Astrocyte (in vitro differentiated cells and primary cell): Measurements from ENCODE around the gene HIVEP2. TPM values are rescaled to one million over a fixed set of nuclear protein-coding genes. Genes with fewer than 3 reads are reported as not detected.

ENCODE experiments used
- DNase-seq: peaks from one replicate; pipeline ENCODE4 v3.0.0-alpha.2; 2010; ENCODE audit warnings: low read depth
- FAIRE-seq: peaks from 2 replicates; lab custom pipeline; 2011; peaks lifted over from hg19 to GRCh38; lab: Jason Lieb, UNC
- H2AFZ ChIP-seq: 2 replicates; pipeline ENCODE4 v1.6.0; 2012; ENCODE audit warnings: low read depth, low read length, inconsistent platforms
- H3K27ac ChIP-seq: 2 replicates; pipeline ENCODE4 v1.5.1; 2011; ENCODE audit warnings: low read depth, low read length, inconsistent platforms
- H3K27me3 ChIP-seq: 2 replicates; pipeline ENCODE4 v1.6.0; 2011; ENCODE audit warnings: low read length, inconsistent platforms; ENCODE audit not compliant: insufficient read depth
- H3K36me3 ChIP-seq: 2 replicates; pipeline ENCODE4 v1.5.1; 2011; ENCODE audit warnings: low read length, inconsistent platforms; ENCODE audit not compliant: insufficient read depth
- H3K4me1 ChIP-seq: 2 replicates; pipeline ENCODE4 v1.5.1; 2011; ENCODE audit warnings: low read length, inconsistent platforms; ENCODE audit not compliant: insufficient read depth
- H3K4me2 ChIP-seq: 2 replicates; pipeline ENCODE4 v1.6.0; 2012; ENCODE audit warnings: low read length, inconsistent platforms
- H3K4me3 ChIP-seq: 2 replicates; pipeline ENCODE4 v1.5.1; 2011; ENCODE audit warnings: low read depth, mild to moderate bottlenecking, low read length, inconsistent platforms; ENCODE audit not compliant: insufficient read depth
- H3K79me2 ChIP-seq: 2 replicates; pipeline ENCODE4 v1.6.0; 2012; ENCODE audit warnings: mild to moderate bottlenecking, low read length, inconsistent platforms; ENCODE audit not compliant: insufficient read depth
- H3K9ac ChIP-seq: 2 replicates; pipeline ENCODE4 v1.6.0; 2012; ENCODE audit warnings: mild to moderate bottlenecking, low read length, inconsistent platforms
- H3K9me3 ChIP-seq: 2 replicates; pipeline ENCODE4 v1.5.1; 2012; ENCODE audit warnings: low read depth, mild to moderate bottlenecking, low read length, inconsistent platforms; ENCODE audit not compliant: insufficient read depth
- H4K20me1 ChIP-seq: 2 replicates; pipeline ENCODE4 v1.6.0; 2012; ENCODE audit warnings: low read length, inconsistent platforms; ENCODE audit not compliant: insufficient read depth
- H3K27ac Mint-ChIP-seq: one replicate; pipeline ENCODE4 v1.8.0; 2021; ENCODE audit warnings: mild to moderate bottlenecking, mixed read lengths; ENCODE audit not compliant: unreplicated experiment
- H3K27me3 Mint-ChIP-seq: one replicate; pipeline ENCODE4 v1.8.0; 2021; ENCODE audit warnings: low read depth, mixed read lengths; ENCODE audit not compliant: unreplicated experiment
- H3K36me3 Mint-ChIP-seq: one replicate; pipeline ENCODE4 v1.8.0; 2021; ENCODE audit warnings: low read depth, mixed read lengths; ENCODE audit not compliant: unreplicated experiment
- H3K4me1 Mint-ChIP-seq: one replicate; pipeline ENCODE4 v1.8.0; 2021; ENCODE audit warnings: low read depth, mixed read lengths; ENCODE audit not compliant: unreplicated experiment
- H3K4me3 Mint-ChIP-seq: one replicate; pipeline ENCODE4 v1.8.0; 2021; ENCODE audit warnings: mild to moderate bottlenecking, moderate library complexity, mixed read lengths; ENCODE audit not compliant: unreplicated experiment
- H3K9me3 Mint-ChIP-seq: one replicate; pipeline ENCODE4 v1.8.0; 2021; ENCODE audit warnings: mild to moderate bottlenecking, mixed read lengths; ENCODE audit not compliant: unreplicated experiment
- EZH2 ChIP-seq: IDR thresholded peaks from 2 replicates; pipeline ENCODE4 v1.6.1; 2012; ENCODE audit warnings: mild to moderate bottlenecking, low read length, inconsistent platforms; ENCODE audit not compliant: insufficient read depth
- total RNA-seq: library from RNA; stranded (reverse); gene quantifications from 2 replicates; pipeline ENCODE4 v1.2.1, GENCODE V29; 2021
- TF ChIP-seq, protein P1 (sequence below): IDR thresholded peaks from 2 replicates; pipeline ENCODE4 v1.5.1; 2011; ENCODE audit warnings: low read depth, mild to moderate bottlenecking, inconsistent platforms, low read length, moderate library complexity; ENCODE audit not compliant: insufficient read depth

Gene HIVEP2
- total RNA-seq, 1 donor from 2014 or later: 21.2 TPM

DNA sequence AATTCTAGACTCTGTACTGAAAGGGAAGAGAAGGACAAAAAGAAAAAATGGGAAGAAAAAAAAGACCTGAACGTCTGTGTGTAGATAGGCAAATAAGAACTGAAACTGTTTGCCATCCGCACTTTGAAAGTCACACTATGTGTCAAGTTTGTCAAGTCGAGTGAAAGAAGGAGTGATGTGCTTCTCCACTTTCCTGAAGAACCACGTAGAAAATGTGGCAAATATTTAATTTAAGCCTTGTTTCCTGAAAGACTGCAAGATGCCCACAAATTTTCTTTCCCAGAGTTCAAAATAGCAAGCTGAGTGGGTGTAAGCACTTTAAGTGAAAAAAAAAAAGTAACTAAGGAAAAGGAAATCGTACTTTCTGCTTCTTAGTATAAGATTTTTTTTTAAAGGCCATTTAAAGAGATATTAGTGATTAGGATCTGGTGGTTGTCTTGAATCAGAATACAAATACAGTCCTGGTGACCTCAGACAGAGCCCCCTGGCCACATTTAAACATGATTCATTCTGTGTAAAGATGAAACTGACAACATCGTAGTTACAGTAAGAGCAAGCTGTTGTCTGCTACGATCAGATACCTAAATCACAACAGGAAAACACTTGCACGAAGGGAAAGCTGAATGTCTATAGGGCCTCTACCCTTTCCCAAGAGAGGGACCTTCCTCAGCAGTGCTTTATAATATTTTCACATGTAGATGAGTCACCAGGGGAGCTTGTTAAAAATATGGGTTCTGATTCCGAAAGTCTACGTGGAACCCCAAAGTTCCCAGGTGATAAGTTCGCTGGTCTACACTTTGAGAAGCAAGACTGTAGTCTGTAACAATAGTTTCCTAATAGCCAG lies 102.3 kb downstream of the HIVEP2 start:
- Histone ChIP-seq H3K9me3 (no peaks in the 10 kb centered on the region), H3K27me3 (no peaks in the 10 kb centered on the region), H3K4me3 (peak overlapping the region; percentile 30), H3K27ac (peak overlapping the region; percentile 82), H3K79me2 (peaks cover 40% of the 10 kb centered on the region), H3K9ac (peak overlapping the region; percentile 79), H4K20me1 (no peaks in the 10 kb centered on the region), H2AFZ (peak overlapping the region; percentile 12), H3K4me2 (peak overlapping the region; percentile 79), H3K4me1 (peaks cover 66% of the 10 kb centered on the region), H3K36me3 (no peaks in the 10 kb centered on the region)
- peak; percentile 82 for DNase-seq
- no peak overlapping the region for H3K4me3 Mint-ChIP-seq
- peak overlapping the region; percentile 50 for H3K27ac Mint-ChIP-seq
- FAIRE-seq: peak; percentile 89
- H3K4me1 Mint-ChIP-seq: peaks cover 75% of the 10 kb centered on the region
- no peak for TF ChIP-seq EZH2
- TF ChIP-seq, protein P1, sequence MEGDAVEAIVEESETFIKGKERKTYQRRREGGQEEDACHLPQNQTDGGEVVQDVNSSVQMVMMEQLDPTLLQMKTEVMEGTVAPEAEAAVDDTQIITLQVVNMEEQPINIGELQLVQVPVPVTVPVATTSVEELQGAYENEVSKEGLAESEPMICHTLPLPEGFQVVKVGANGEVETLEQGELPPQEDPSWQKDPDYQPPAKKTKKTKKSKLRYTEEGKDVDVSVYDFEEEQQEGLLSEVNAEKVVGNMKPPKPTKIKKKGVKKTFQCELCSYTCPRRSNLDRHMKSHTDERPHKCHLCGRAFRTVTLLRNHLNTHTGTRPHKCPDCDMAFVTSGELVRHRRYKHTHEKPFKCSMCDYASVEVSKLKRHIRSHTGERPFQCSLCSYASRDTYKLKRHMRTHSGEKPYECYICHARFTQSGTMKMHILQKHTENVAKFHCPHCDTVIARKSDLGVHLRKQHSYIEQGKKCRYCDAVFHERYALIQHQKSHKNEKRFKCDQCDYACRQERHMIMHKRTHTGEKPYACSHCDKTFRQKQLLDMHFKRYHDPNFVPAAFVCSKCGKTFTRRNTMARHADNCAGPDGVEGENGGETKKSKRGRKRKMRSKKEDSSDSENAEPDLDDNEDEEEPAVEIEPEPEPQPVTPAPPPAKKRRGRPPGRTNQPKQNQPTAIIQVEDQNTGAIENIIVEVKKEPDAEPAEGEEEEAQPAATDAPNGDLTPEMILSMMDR: no peak
- no peaks in the 10 kb centered on the region for H3K27me3 Mint-ChIP-seq
- H3K36me3 Mint-ChIP-seq: no peaks in the 10 kb centered on the region
- H3K9me3 Mint-ChIP-seq: no peaks in the 10 kb centered on the region

DNA sequence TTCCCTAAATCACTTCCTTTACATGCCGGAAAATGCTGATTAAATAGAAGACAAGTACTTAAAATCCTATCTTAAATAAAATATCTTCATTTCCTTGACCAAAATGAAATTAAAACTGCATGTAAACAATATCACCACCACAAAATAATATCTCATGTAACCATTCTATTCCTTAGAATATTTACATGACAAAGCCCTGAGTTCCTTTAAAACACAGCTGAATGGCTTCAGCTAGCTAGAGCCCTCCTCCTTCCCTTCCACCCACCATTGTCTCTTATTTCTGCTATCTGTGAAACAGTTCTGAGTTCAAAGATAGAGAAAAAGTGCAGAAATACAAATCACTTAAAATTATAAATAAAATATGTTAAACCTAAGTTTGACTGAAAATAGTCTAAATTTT lies 103.1 kb downstream of the HIVEP2 start:
- no peaks in the 10 kb centered on the region for H3K9me3 Mint-ChIP-seq
- no peaks in the 10 kb centered on the region for H3K36me3 Mint-ChIP-seq
- Histone ChIP-seq H3K27ac (peak overlapping the region; percentile 82), H3K4me3 (no peak overlapping the region), H3K36me3 (no peaks in the 10 kb centered on the region), H3K27me3 (no peaks in the 10 kb centered on the region), H3K9ac (peak overlapping the region; percentile 79), H3K79me2 (peaks cover 47% of the 10 kb centered on the region), H3K4me1 (peaks cover 59% of the 10 kb centered on the region), H3K4me2 (peak overlapping the region; percentile 79), H3K9me3 (no peaks in the 10 kb centered on the region), H4K20me1 (no peaks in the 10 kb centered on the region), H2AFZ (no peak overlapping the region)
- no peaks in the 10 kb centered on the region for H3K27me3 Mint-ChIP-seq
- peaks cover 69% of the 10 kb centered on the region for H3K4me1 Mint-ChIP-seq
- no peak for TF ChIP-seq EZH2
- TF ChIP-seq, protein P1: no peak
- peak overlapping the region; percentile 89 for H3K27ac Mint-ChIP-seq
- no peak for FAIRE-seq
- H3K4me3 Mint-ChIP-seq: no peak overlapping the region
- DNase-seq: no peak

DNA sequence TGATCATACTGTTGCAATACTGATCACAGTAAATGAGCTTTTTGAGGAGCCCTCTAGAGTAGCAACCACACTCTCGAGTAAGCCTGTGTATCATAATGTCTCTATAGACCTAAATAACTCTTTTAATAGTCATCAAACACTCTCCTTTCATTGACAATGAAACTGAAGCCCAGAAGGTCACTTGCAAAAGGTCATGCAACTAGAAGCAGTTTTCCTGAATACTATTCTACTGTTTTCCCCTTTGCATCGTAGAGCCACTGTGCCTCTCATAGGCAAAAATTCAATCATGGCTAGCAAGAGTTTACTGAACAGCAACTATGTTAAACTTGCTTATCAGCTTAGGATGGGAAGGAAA lies 105.3 kb downstream of the HIVEP2 start:
- Histone ChIP-seq H3K9me3 (no peaks in the 10 kb centered on the region), H3K4me3 (no peak overlapping the region), H3K79me2 (peaks cover 53% of the 10 kb centered on the region), H4K20me1 (no peaks in the 10 kb centered on the region), H3K27me3 (no peaks in the 10 kb centered on the region), H3K4me1 (peaks cover 36% of the 10 kb centered on the region), H3K9ac (no peak overlapping the region), H3K27ac (peak overlapping the region; percentile 33), H3K4me2 (peak overlapping the region; percentile 23), H3K36me3 (no peaks in the 10 kb centered on the region), H2AFZ (no peak overlapping the region)
- H3K27ac Mint-ChIP-seq: peak overlapping the region; percentile 48
- H3K27me3 Mint-ChIP-seq: no peaks in the 10 kb centered on the region
- H3K9me3 Mint-ChIP-seq: no peaks in the 10 kb centered on the region
- H3K4me1 Mint-ChIP-seq: peaks cover 49% of the 10 kb centered on the region
- no peak for TF ChIP-seq EZH2
- TF ChIP-seq, protein P1: no peak
- no peaks in the 10 kb centered on the region for H3K36me3 Mint-ChIP-seq
- DNase-seq (no peak), FAIRE-seq (no peak)
- no peak overlapping the region for H3K4me3 Mint-ChIP-seq
